ENCODE measurements around the gene FBXO7. TPM values are rescaled to one million over a fixed set of nuclear protein-coding genes. Genes with fewer than 3 reads are reported as not detected.
A peak's percentile ranks its signal among the peaks of the same experiment; 100 is the strongest.

Gene FBXO7
- total RNA-seq, 4 donors from 2014 or later = 73.4 to 95.1 (median 87.3) TPM

DNA sequence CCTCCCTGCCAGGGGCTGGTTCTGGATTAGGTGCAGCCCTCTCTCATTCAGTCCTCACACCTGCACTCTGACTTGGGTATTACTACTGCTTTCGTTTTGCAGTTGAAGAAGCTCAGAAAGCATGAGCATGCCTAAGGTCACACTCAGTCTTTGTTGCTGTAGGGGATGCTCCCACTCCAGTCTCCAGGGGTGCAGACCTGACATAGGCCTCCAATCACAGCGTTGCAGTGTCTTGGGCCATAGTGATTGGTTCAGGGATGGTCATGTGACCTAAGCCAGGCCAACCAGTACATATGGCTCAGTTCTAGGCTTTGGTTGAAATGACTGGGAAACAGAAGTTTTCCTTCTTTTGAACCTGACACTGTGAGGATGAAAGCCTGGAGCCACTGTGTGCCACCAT is 61.7 kb downstream of the FBXO7 start:
- Histone ChIP-seq H3K4me3 (no peak overlapping the region), H3K27me3 (peaks cover 7% of the 10 kb centered on the region), H3K36me3 (no peaks in the 10 kb centered on the region), H3K9me3 (no peaks in the 10 kb centered on the region), H3K4me1 (peaks cover 0 to 49% (median 16%) of the 10 kb centered on the region in 3 donors), H3K27ac (no peak overlapping the region)
- TF ChIP-seq, protein P1, sequence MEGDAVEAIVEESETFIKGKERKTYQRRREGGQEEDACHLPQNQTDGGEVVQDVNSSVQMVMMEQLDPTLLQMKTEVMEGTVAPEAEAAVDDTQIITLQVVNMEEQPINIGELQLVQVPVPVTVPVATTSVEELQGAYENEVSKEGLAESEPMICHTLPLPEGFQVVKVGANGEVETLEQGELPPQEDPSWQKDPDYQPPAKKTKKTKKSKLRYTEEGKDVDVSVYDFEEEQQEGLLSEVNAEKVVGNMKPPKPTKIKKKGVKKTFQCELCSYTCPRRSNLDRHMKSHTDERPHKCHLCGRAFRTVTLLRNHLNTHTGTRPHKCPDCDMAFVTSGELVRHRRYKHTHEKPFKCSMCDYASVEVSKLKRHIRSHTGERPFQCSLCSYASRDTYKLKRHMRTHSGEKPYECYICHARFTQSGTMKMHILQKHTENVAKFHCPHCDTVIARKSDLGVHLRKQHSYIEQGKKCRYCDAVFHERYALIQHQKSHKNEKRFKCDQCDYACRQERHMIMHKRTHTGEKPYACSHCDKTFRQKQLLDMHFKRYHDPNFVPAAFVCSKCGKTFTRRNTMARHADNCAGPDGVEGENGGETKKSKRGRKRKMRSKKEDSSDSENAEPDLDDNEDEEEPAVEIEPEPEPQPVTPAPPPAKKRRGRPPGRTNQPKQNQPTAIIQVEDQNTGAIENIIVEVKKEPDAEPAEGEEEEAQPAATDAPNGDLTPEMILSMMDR (IDR thresholded peaks at IDR 0.05) = no peak
- TF ChIP-seq POLR2AphosphoS5 (IDR thresholded peaks at IDR 0.05) = no peak
- TF ChIP-seq POLR2A (IDR thresholded peaks at IDR 0.05) = no peak
- TF ChIP-seq EP300 (IDR thresholded peaks at IDR 0.05) = no peak
- ATAC-seq = no peak
- WGBS, 2 donors (ENCODE audit: low coverage in 1 of 2) = 60 to 80% methylated on average over 1 of the region's 2 CpGs

DNA sequence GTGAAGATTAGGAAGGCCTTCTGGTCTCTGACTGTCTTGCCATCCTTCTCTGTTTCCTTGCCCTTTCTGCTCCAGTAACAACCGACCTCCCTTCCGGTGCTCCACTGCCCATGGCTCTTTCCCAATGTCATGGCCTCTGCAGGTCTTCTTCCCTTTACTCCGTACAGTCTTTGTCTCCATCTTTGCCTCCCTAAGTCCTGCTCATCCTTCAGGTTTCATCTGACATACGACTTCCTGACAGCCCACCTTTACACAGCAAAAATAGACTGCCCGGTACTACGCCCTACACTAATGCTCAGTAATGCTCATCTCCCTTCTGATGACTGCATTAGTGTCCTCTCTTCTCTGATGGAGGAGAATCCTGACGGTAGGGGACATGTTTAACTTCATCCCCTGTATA is 63.9 kb downstream of the FBXO7 start:
- Histone ChIP-seq H3K4me3 (no peak overlapping the region), H3K9me3 (no peaks in the 10 kb centered on the region), H3K27me3 (no peaks in the 10 kb centered on the region), H3K27ac (no peak overlapping the region), H3K4me1 (peaks cover 0 to 47% (median 8%) of the 10 kb centered on the region in 3 donors), H3K36me3 (no peaks in the 10 kb centered on the region)
- ATAC-seq = no peak
- WGBS, 2 donors (ENCODE audit: low coverage in 1 of 2) = 91 to 100% methylated on average over 3 to 7 of the region's 7 CpGs
- TF ChIP-seq, protein P1 (IDR thresholded peaks at IDR 0.05) = no peak
- TF ChIP-seq POLR2A (IDR thresholded peaks at IDR 0.05) (no peak), POLR2AphosphoS5 (IDR thresholded peaks at IDR 0.05) (no peak), EP300 (IDR thresholded peaks at IDR 0.05) (no peak)

DNA sequence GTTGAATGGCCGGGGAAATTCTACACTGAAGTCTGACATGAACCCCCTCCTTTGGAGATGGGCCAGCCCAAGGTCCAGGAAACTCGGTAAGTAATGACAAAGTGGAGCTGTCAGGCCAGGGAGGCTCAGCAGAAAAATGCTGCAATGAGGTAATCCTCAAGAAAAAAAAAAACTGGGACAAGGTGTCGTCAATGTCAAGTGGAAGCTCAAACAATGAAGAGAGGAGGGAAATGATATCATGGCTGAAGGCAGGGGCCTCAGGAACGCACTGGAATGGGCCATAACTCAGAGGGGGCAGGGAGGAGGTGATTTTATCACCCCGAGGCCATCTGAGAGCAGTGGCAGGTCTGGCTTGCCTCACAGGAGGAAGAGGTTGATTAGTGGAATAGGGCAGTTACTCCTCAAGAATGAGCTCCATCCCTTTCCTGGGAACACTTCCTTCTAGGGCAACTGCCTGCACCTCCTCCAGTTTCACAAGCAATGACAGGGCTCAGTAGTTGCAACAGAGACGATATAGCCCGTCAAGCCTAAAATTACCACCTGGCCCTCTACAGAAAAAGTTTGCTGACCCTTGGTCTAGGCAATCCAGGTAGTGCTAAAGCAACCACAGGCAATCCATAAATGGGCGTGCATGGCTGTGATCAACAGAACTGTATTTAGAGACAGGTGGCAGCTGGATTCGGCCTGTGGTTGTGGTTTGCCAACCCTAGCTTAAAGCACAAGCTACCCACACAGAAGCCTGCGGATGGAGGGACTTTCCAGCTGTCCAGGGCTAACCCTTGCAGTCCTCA is 65.2 kb downstream of the FBXO7 start:
- Histone ChIP-seq H3K4me1 (peaks cover 0 to 36% (median 9%) of the 10 kb centered on the region in 3 donors), H3K36me3 (no peaks in the 10 kb centered on the region), H3K27ac (peak overlapping the region in 1 of 4 donors; percentile 27), H3K27me3 (no peaks in the 10 kb centered on the region), H3K9me3 (no peaks in the 10 kb centered on the region), H3K4me3 (no peak overlapping the region)
- TF ChIP-seq, protein P1 (IDR thresholded peaks at IDR 0.05) = no peak
- no peak for TF ChIP-seq POLR2AphosphoS5 (IDR thresholded peaks at IDR 0.05)
- no peak for TF ChIP-seq POLR2A (IDR thresholded peaks at IDR 0.05)
- no peak for TF ChIP-seq EP300 (IDR thresholded peaks at IDR 0.05)
- 35 to 43% methylated on average over 2 to 9 of the region's 10 CpGs for WGBS, 2 donors (ENCODE audit: low coverage in 1 of 2)
- peak; percentile 17 for ATAC-seq

DNA sequence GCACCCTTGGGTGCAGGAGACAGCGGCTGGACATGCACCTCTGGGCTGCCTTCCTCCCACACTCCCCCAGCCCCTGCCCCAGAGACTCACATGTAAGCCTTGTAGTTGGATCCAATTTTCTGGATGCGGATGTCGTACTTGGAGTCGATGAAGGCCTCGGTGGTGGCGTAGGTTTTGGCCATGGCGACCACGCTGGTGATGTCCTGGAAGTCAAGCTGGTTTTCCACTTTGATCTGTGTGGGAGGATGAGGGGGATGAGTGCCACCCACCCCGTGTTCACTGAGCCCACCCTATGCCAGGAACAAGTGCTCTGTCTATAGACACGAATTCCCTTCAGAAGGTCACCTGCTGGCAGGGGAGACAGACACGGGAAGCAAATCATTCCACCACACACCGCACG is 66.9 kb downstream of the FBXO7 start:
- TF ChIP-seq EP300 (IDR thresholded peaks at IDR 0.05) (no peak), POLR2A (IDR thresholded peaks at IDR 0.05) (no peak), POLR2AphosphoS5 (IDR thresholded peaks at IDR 0.05) (no peak)
- TF ChIP-seq, protein P1 (IDR thresholded peaks at IDR 0.05) = no peak
- 95% methylated on average over 4 of the region's 13 CpGs; no CpG with 5 or more reads in 1 of the 2 donors for WGBS, 2 donors (ENCODE audit: low coverage in 1 of 2)
- ATAC-seq = no peak
- H3K4me3 ChIP-seq = no peak overlapping the region
- no peaks in the 10 kb centered on the region for H3K9me3 ChIP-seq
- no peaks in the 10 kb centered on the region for H3K36me3 ChIP-seq
- H3K27me3 ChIP-seq = no peaks in the 10 kb centered on the region
- H3K4me1 ChIP-seq = peaks cover 0 to 43% (median 9%) of the 10 kb centered on the region in 3 donors
- H3K27ac ChIP-seq = peak overlapping the region in 2 of 4 donors; percentile 48 to 66

Data from gastroesophageal sphincter (tissue), 4 donors.